ENCODE measurements around the gene TXNDC11. TPM values are rescaled to one million over a fixed set of nuclear protein-coding genes. Genes with fewer than 3 reads are reported as not detected.

The TXNDC11 gene
- total RNA-seq, 5 donors from 2014 or later (not counting 1 experiment from before 2014, with no cell fraction given) = 44.0 to 76.3 (median 54.0) TPM

DNA sequence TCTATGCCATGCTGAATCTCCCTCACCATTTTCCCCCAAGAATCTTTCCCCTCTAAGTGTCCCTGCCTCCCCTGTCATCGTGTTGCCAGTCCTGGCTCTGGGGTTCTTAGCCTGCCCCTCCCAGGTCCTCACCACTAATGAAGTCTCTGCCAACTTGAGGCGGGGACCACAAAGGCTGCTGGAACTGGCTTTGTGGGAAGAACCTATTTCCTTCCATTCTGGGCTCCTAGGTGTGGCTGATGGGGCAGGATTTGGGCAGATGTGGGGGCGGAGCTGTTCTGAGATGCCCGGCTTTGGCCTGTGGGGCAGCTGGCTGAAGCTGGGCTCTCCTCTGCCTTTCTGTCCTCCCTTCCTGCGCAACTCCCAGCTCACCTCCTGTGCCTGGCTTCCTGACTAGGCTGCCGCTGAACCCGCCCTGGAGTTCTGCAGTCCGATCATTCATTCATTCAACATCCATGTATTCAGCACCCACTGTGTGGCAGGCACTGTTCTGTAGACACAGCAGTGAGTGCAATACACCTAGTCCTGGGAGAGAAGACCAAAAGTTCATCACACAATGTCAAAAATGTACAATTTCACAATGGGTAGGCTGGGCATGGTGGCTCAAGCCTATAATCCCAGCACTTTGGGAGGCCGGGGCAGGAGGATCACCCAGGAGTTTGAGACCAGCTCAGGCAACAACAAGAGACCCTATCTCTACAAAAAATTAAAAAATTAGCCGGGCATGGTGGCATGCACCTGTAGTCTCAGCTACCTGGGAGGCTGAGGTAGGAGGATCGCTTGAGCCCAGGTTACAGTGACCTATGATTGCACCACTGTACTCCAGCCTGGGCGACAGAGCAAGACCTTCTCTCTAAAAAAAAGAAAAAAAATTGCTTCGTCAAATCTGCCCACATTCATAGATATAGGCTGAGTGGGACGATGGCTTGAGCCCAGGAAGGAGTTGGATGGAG, 76.3 kb downstream of the TXNDC11 start:
- DNase-seq (no peak), ATAC-seq (replicated peaks in 1 of 4) (no peak)
- Mint-ChIP-seq H3K27me3 (no peaks in the 10 kb centered on the region), H3K9me3 (no peaks in the 10 kb centered on the region), H3K4me1 (peaks cover 61 to 63% (median 62%) of the 10 kb centered on the region in 3 donors), H3K27ac (peak overlapping the region; percentile 43 to 97), H3K4me3 (peak overlapping the region; percentile 67 to 81 (median 81)), H3K36me3 (no peaks in the 10 kb centered on the region)
- no peaks in the 10 kb centered on the region for H3K9me3 ChIP-seq
- H3K4me1 ChIP-seq (ENCODE audit: control insufficient read depth in 1 of 2, extremely low read depth in 1 of 2, insufficient read depth in 2 of 2, low read length in 2 of 2) = peaks cover 36 to 76% of the 10 kb centered on the region in 2 experiments
- no peak overlapping the region for H3K27ac ChIP-seq (ENCODE audit: low read length)
- H3K36me3 ChIP-seq (ENCODE audit: control insufficient read depth in 2 of 2, extremely low read depth in 1 of 2, insufficient read depth in 1 of 2, low read length in 1 of 2) = no peaks in the 10 kb centered on the region
- WGBS (ENCODE audit: insufficient coverage) = 85% methylated on average over 3 of the region's 14 CpGs
- ChIA-PET CTCF (interaction anchor here in 1 of 2 donors (1.0 kb wide), 1 partner anchor 26 kb away, joined by 3 read pairs; no protein-coding TSS in a partner anchor), POLR2A (interaction anchor here in 1 of 2 donors (1.0 kb wide), 1 partner anchor 106 kb away, joined by 3 read pairs; no protein-coding TSS in a partner anchor)
- peaks cover 0 to 7% of the 10 kb centered on the region in 2 experiments for H3K27me3 ChIP-seq (replicated peaks in 1 of 2; ENCODE audit: control insufficient read depth in 2 of 2, extremely low read depth in 1 of 2, insufficient read depth in 2 of 2, low read length in 1 of 2)
- no peak overlapping the region for H3K4me3 ChIP-seq (ENCODE audit: control insufficient read depth in 1 of 2, extremely low read depth in 1 of 2, low read length in 1 of 2)

DNA sequence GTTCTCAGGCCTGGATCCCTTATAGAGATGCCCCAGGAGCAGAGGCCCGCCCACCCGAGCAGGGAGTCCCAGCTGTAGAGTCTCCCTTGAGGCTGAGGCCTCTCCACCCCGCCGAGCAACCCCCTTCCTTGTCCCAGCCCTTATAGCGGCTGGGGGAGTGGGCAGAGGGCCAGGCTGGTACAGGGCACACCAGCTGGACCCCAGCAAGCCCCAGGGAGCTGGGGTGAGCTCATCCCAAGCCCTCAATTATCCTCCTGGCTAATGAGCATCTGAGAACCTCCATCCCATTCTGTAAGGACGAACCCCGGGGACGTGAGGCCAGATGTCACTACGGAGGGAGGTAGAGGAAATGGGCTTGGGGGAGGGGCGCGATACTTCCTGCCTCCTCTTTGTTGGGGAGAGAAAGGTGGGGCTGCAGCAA, 77.6 kb downstream of the TXNDC11 start:
- ChIA-PET POLR2A (interaction anchor here in 1 of 2 donors (0.5 kb wide), 2 partner anchors 49 to 390 kb away, joined by 3 to 4 read pairs; no protein-coding TSS in a partner anchor), CTCF (no interaction called here)
- Mint-ChIP-seq H3K9me3 (no peaks in the 10 kb centered on the region), H3K4me1 (peaks cover 49 to 54% (median 50%) of the 10 kb centered on the region in 3 donors), H3K27ac (peak overlapping the region; percentile 93 to 97), H3K36me3 (no peaks in the 10 kb centered on the region), H3K4me3 (peak overlapping the region; percentile 17 to 81 (median 54)), H3K27me3 (no peaks in the 10 kb centered on the region)
- no peaks in the 10 kb centered on the region for H3K9me3 ChIP-seq
- DNase-seq = peak in 22 of 35 experiments; percentile 26 to 75 (median 49)
- peak overlapping the region; percentile 62 for H3K27ac ChIP-seq (ENCODE audit: low read length)
- H3K4me1 ChIP-seq (ENCODE audit: control insufficient read depth in 1 of 2, extremely low read depth in 1 of 2, insufficient read depth in 2 of 2, low read length in 2 of 2) = peaks cover 24 to 63% of the 10 kb centered on the region in 2 experiments
- H3K4me3 ChIP-seq (ENCODE audit: control insufficient read depth in 1 of 2, extremely low read depth in 1 of 2, low read length in 1 of 2) = peak overlapping the region; percentile 37 to 60
- no peaks in the 10 kb centered on the region for H3K36me3 ChIP-seq (ENCODE audit: control insufficient read depth in 2 of 2, extremely low read depth in 1 of 2, insufficient read depth in 1 of 2, low read length in 1 of 2)
- ATAC-seq (replicated peaks in 1 of 4) = peak in 2 of 4 experiments; percentile 17 to 18
- peaks cover 0 to 7% of the 10 kb centered on the region in 2 experiments for H3K27me3 ChIP-seq (replicated peaks in 1 of 2; ENCODE audit: control insufficient read depth in 2 of 2, extremely low read depth in 1 of 2, insufficient read depth in 2 of 2, low read length in 1 of 2)
- WGBS (ENCODE audit: insufficient coverage) = 20% methylated on average over 1 of the region's 11 CpGs

DNA sequence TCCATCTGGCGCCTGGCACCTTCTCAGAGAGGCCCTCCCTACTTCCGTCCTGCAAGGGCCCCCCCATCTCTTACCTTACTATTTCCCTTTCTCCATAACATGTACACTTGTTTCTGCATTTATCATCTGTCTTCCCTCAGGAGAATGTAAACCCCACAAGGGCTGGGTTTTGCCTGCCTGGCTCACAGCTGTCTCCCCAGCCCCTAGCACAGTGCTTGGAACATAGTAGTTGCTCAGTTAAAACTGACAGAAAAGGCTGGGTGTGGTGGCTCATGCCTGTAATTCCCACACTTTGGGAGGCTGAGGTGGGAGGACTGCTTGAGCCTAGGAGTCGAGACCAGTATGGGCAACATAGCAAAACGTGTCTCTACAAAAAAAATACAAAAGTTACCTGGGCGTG, 80.1 kb downstream of the TXNDC11 start:
- peaks cover 38 to 51% (median 42%) of the 10 kb centered on the region in 3 donors for H3K4me1 Mint-ChIP-seq
- H3K27ac Mint-ChIP-seq = peak overlapping the region in 1 of 2 donors; percentile 11
- H3K27me3 Mint-ChIP-seq = no peaks in the 10 kb centered on the region
- H3K27me3 ChIP-seq (replicated peaks in 1 of 2; ENCODE audit: control insufficient read depth in 2 of 2, extremely low read depth in 1 of 2, insufficient read depth in 2 of 2, low read length in 1 of 2) = peaks cover 0 to 1% of the 10 kb centered on the region in 2 experiments
- no peaks in the 10 kb centered on the region for H3K9me3 Mint-ChIP-seq
- H3K4me3 Mint-ChIP-seq = peak overlapping the region in 1 of 3 donors; percentile 53
- ATAC-seq (replicated peaks in 1 of 4) (no peak), DNase-seq (no peak)
- H3K4me1 ChIP-seq (ENCODE audit: control insufficient read depth in 1 of 2, extremely low read depth in 1 of 2, insufficient read depth in 2 of 2, low read length in 2 of 2) = peaks cover 22 to 46% of the 10 kb centered on the region in 2 experiments
- no peaks in the 10 kb centered on the region for H3K36me3 Mint-ChIP-seq
- ChIA-PET CTCF (no interaction called here), POLR2A (interaction anchor here in 1 of 2 donors (0.6 kb wide), 1 partner anchor 226 kb away, joined by 10 read pairs; no protein-coding TSS in a partner anchor)
- H3K9me3 ChIP-seq = no peaks in the 10 kb centered on the region
- no peaks in the 10 kb centered on the region for H3K36me3 ChIP-seq (ENCODE audit: control insufficient read depth in 2 of 2, extremely low read depth in 1 of 2, insufficient read depth in 1 of 2, low read length in 1 of 2)
- WGBS (ENCODE audit: insufficient coverage) = 91% methylated on average over 4 of the region's 5 CpGs
- no peak overlapping the region for H3K4me3 ChIP-seq (ENCODE audit: control insufficient read depth in 1 of 2, extremely low read depth in 1 of 2, low read length in 1 of 2)
- H3K27ac ChIP-seq (ENCODE audit: low read length) = no peak overlapping the region

DNA sequence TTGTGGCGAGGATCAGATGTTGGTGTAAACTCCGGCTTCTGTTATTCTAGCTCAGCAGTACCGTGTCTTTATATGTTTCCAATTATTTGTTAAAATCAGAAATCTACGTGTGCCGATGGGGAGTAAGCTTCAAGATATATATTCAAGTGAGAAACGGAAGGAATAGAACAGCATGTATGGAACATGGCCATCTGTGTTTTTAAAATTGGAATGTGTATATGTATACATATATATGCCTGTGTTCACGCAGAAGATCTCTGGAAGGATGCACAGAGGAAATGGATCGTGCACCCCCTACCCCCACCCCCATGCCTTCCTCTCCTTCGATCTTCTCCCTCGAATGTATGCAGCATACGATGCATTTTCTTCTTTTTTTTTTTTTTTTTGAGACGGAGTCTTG, 82.1 kb downstream of the TXNDC11 start:
- no peaks in the 10 kb centered on the region for H3K27me3 Mint-ChIP-seq
- H3K4me1 ChIP-seq (ENCODE audit: control insufficient read depth in 1 of 2, extremely low read depth in 1 of 2, insufficient read depth in 2 of 2, low read length in 2 of 2) = peaks cover 13 to 31% of the 10 kb centered on the region in 2 experiments
- no peaks in the 10 kb centered on the region for H3K36me3 ChIP-seq (ENCODE audit: control insufficient read depth in 2 of 2, extremely low read depth in 1 of 2, insufficient read depth in 1 of 2, low read length in 1 of 2)
- CTCF ChIA-PET = interaction anchor here in 1 of 2 donors (0.7 kb wide), 1 partner anchor 129 kb away, joined by 5 read pairs; no protein-coding TSS in a partner anchor
- peaks cover 0 to 6% of the 10 kb centered on the region in 2 experiments for H3K27me3 ChIP-seq (replicated peaks in 1 of 2; ENCODE audit: control insufficient read depth in 2 of 2, extremely low read depth in 1 of 2, insufficient read depth in 2 of 2, low read length in 1 of 2)
- no peaks in the 10 kb centered on the region for H3K36me3 Mint-ChIP-seq
- POLR2A ChIA-PET = no interaction called here
- no peaks in the 10 kb centered on the region for H3K9me3 Mint-ChIP-seq
- H3K9me3 ChIP-seq = no peaks in the 10 kb centered on the region
- peaks cover 23 to 36% (median 24%) of the 10 kb centered on the region in 3 donors for H3K4me1 Mint-ChIP-seq
- no peak overlapping the region for H3K4me3 ChIP-seq (ENCODE audit: control insufficient read depth in 1 of 2, extremely low read depth in 1 of 2, low read length in 1 of 2)
- WGBS (ENCODE audit: insufficient coverage) = 97% methylated on average over 5 of the region's 12 CpGs
- no peak overlapping the region for H3K27ac ChIP-seq (ENCODE audit: low read length)
- H3K4me3 Mint-ChIP-seq = no peak overlapping the region
- H3K27ac Mint-ChIP-seq = no peak overlapping the region
- ATAC-seq (replicated peaks in 1 of 4) (no peak), DNase-seq (no peak)

DNA sequence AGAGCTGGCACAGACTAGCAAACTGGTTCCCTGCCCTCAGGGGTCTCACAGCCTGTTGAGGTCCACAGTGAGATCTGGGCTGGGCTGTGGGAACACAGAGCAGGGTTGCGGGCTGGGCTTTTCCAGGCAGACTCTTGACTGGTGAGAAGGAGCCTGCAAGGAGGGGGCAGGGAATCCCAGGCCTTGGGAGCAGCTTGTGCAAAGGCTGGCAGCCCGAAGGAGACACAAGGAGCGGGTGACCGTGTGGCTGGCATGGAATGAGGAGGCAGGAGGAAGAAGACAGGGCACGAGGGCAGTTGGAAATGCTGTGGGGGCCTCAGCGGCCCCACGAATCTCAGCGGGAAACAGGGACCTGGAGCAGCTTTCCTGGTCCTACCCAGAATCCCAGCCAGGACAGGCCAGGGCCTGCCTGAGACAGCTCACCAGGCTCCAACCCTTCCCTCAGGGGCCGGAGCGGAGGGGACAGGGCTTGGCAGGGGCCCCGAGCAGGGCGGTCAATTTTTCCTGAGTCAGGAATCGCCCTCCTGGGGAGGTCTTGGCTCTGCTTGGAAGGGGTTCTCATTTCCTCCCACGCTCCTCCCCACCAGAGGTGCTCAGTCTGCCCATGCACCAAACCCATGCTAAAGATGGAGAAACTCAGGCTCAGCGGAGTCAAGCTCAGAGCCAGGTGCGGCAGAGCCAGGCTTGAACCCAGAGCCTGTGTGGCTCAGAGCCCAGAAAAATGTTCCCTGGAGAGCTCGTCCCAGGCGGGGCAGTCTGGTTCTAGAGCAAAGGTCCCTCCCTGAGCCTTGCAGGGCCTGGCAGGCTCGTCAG, 83.6 kb downstream of the TXNDC11 start:
- no peak for ATAC-seq (replicated peaks in 1 of 4)

More for the DNA sequence above, 83.6 kb downstream of the TXNDC11 start:
- H3K36me3 ChIP-seq (ENCODE audit: control insufficient read depth in 2 of 2, extremely low read depth in 1 of 2, insufficient read depth in 1 of 2, low read length in 1 of 2) = no peaks in the 10 kb centered on the region
- no peak for DNase-seq
- H3K4me1 ChIP-seq (ENCODE audit: control insufficient read depth in 1 of 2, extremely low read depth in 1 of 2, insufficient read depth in 2 of 2, low read length in 2 of 2) = peaks cover 6 to 29% of the 10 kb centered on the region in 2 experiments
- Mint-ChIP-seq H3K4me1 (peaks cover 15 to 30% (median 18%) of the 10 kb centered on the region in 3 donors), H3K27me3 (no peaks in the 10 kb centered on the region), H3K4me3 (no peak overlapping the region), H3K27ac (no peak overlapping the region), H3K9me3 (no peaks in the 10 kb centered on the region), H3K36me3 (no peaks in the 10 kb centered on the region)
- peaks cover 0 to 6% of the 10 kb centered on the region in 2 experiments for H3K27me3 ChIP-seq (replicated peaks in 1 of 2; ENCODE audit: control insufficient read depth in 2 of 2, extremely low read depth in 1 of 2, insufficient read depth in 2 of 2, low read length in 1 of 2)
- 96% methylated on average over 12 of the region's 19 CpGs for WGBS (ENCODE audit: insufficient coverage)
- H3K27ac ChIP-seq (ENCODE audit: low read length) = no peak overlapping the region
- ChIA-PET POLR2A (interaction anchor here in 1 of 2 donors (0.6 kb wide), 1 partner anchor 125 kb away, joined by 7 read pairs; no protein-coding TSS in a partner anchor), CTCF (interaction anchor here (0.5 to 0.7 kb wide), 8 partner anchors 16 to 724 kb away, joined by 3 to 10 read pairs (median 4); no protein-coding TSS in a partner anchor)
- no peaks in the 10 kb centered on the region for H3K9me3 ChIP-seq
- H3K4me3 ChIP-seq (ENCODE audit: control insufficient read depth in 1 of 2, extremely low read depth in 1 of 2, low read length in 1 of 2) = no peak overlapping the region

Data from T-cell (primary cell).